Activated CD8-positive, alpha-beta T cell treated with anti-CD3 and anti-CD28 coated beads, Interleukin-2, amount 10 ng/mL, durations not matched to agents 7 days and 5 days (primary cell): ENCODE results near the gene FBXL2. TPM values are rescaled to one million over a fixed set of nuclear protein-coding genes. Genes with fewer than 3 reads are reported as not detected.
"Not testable (repeated sequence)": the region's sequence is repeated elsewhere in the genome, so short reads cannot be mapped to it uniquely, and the experiment has no call there.

ENCODE experiments used
- ATAC-seq: fragments of 150-1000 bp; cut with Tn5 transposase; one replicate; pipeline ENCODE4 v1.10.0; 2021; ENCODE audit warnings: moderate library complexity
- CTCF ChIA-PET: fragments of 350-600 bp; sonication (Branson Sonifier 250); formaldehyde crosslinking; loops from one replicate; lab custom pipeline; 2021; ENCODE audit warnings: antibody characterized with exemption; lab: Charles Lee
- POLR2A ChIA-PET: fragments of 350-600 bp; sonication (Branson Sonifier 250); formaldehyde crosslinking; loops from one replicate; lab custom pipeline; 2021; ENCODE audit warnings: antibody characterized with exemption; lab: Charles Lee
- DNase-seq: peaks from one replicate; pipeline ENCODE4 v3.0.0-alpha.2; 2020
- H3K27ac Mint-ChIP-seq: one replicate; pipeline ENCODE4 v1.8.0; 2021; ENCODE audit warnings: mild to moderate bottlenecking, mixed read lengths
- H3K27me3 Mint-ChIP-seq: one replicate; pipeline ENCODE4 v1.8.0; 2021; ENCODE audit warnings: low read depth, mixed read lengths
- H3K36me3 Mint-ChIP-seq: one replicate; pipeline ENCODE4 v1.8.0; 2021; ENCODE audit warnings: low read depth, mixed read lengths
- H3K4me1 Mint-ChIP-seq: one replicate; pipeline ENCODE4 v1.8.0; 2021; ENCODE audit warnings: low read depth, mixed read lengths
- H3K4me3 Mint-ChIP-seq: one replicate; pipeline ENCODE4 v1.8.0; 2021; ENCODE audit warnings: mild to moderate bottlenecking, mixed read lengths
- H3K9me3 Mint-ChIP-seq: one replicate; pipeline ENCODE4 v1.8.0; 2022; ENCODE audit warnings: mixed read lengths; ENCODE audit not compliant: insufficient read depth
- total RNA-seq, 2 experiments: library from RNA; stranded (reverse); gene quantifications; one replicate each; pipeline ENCODE4 v1.2.3, GENCODE V29; 2021

FBXL2 gene
- total RNA-seq, 2 experiments from 2014 or later = not detected

DNA sequence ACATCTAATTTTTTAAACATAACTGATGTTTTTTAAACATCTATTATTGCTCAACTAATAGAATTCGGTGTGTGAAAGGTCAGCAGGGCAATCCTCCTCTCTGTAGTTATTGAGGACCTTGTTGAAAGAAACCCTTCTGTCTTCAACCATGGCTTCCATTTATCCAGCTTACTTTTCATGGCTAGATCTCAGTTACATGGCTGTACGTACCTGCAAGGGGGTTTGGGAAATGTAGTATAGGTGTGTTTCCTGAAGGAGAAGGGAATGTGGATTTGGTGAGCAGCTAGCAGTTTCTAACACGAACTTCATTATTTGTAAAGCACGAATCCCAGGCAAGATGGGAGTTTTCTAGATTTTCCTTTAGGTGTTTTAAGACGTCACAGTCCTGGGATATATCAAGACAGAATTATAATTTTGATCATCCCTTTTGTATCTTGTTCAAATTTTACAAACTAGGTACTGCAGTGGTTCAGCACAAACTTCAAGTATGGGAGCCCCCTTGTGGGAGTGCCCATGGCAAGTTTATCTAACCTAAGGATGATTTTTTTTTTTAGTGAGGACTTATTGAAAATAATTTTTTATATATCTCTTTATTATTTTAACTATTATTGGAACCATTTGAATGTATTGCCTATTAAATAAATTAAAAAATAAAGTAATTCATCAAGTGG, 41.6 kb downstream of the FBXL2 start:
- no peaks in the 10 kb centered on the region for H3K36me3 Mint-ChIP-seq
- no peaks in the 10 kb centered on the region for H3K9me3 Mint-ChIP-seq
- peaks cover 2% of the 10 kb centered on the region for H3K4me1 Mint-ChIP-seq
- no peak overlapping the region for H3K4me3 Mint-ChIP-seq
- ATAC-seq (no peak), DNase-seq (no peak)
- POLR2A ChIA-PET = no interaction called here
- no peak overlapping the region for H3K27ac Mint-ChIP-seq
- CTCF ChIA-PET = interaction anchor here (0.8 to 1.3 kb wide), 2 partner anchors 54 to 187 kb away, joined by 3 to 5 read pairs; no protein-coding TSS in a partner anchor
- H3K27me3 Mint-ChIP-seq = peaks cover 27% of the 10 kb centered on the region

DNA sequence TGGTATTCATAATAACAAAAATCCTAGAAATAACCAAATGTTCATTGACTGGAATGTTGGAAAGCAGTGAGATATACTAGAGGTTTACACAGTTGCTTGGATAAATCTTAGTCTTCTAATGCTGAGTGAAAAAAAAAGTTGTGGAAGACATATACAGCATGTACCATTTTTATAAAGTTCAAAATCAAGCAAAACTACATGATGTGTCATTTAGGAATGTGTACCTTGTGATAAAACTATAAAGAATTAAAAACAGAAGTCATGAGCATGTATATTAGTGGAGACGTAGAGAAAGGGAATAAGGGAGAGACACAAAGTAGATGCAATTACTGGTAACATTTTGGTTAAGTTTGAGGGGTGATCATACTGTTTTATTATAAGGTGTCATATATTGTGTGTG, 45.2 kb downstream of the FBXL2 start:
- H3K27me3 Mint-ChIP-seq = peaks cover 28% of the 10 kb centered on the region
- no peak for DNase-seq

DNA sequence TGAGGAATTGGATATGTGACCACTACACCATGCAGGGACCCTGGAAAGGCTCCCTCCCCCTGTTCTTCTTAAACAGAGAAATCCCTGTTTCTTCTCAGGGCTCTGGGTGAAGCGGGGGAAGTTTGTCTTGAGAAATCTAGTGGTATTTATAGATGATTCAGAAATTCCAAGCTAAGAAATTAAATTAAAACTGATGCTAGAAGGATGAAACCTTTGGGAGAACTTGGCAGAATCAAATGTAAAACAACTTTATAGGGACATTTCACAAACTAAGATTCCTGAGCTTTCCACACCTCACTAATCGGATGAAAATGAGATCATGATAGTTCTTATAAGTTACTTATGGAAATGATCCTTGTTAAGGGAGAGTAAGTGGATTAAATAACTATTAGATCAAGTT, 54.2 kb downstream of the FBXL2 start:
- no peaks in the 10 kb centered on the region for H3K4me1 Mint-ChIP-seq
- ATAC-seq = no peak
- CTCF ChIA-PET = no interaction called here
- H3K27ac Mint-ChIP-seq = no peak overlapping the region
- H3K9me3 Mint-ChIP-seq = peaks cover 10% of the 10 kb centered on the region
- DNase-seq = no peak
- H3K36me3 Mint-ChIP-seq = no peaks in the 10 kb centered on the region
- no peak overlapping the region for H3K4me3 Mint-ChIP-seq
- POLR2A ChIA-PET = no interaction called here
- peaks cover 9% of the 10 kb centered on the region for H3K27me3 Mint-ChIP-seq

More for the DNA sequence above, 45.2 kb downstream of the FBXL2 start:
- no peak for ATAC-seq
- Mint-ChIP-seq H3K36me3 (no peaks in the 10 kb centered on the region), H3K4me3 (no peak overlapping the region), H3K4me1 (peaks cover 2% of the 10 kb centered on the region), H3K9me3 (no peaks in the 10 kb centered on the region), H3K27ac (no peak overlapping the region)
- CTCF ChIA-PET = no interaction called here
- POLR2A ChIA-PET = no interaction called here

DNA sequence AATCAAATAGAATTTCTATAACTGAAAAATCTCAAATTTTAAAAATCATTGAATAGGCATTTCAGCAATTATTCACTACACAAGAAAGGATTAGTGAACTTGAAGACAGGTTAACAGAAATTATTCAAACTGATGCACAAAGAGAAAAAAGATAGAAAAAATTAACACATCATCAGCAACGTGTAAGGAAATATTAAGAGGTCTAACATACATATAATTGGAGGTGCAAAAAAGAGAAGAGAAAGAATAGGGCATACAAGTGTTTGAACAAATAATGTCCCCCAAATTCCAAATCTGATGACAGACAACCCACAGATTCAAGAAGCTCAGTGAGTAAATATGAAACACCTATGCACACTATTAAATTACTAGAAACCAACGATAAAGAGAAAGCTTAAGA, 57.1 kb downstream of the FBXL2 start:
- ChIA-PET POLR2A (no interaction called here), CTCF (no interaction called here)
- Mint-ChIP-seq H3K27me3 (peaks cover 2% of the 10 kb centered on the region), H3K9me3 (peaks cover 10% of the 10 kb centered on the region), H3K4me1 (no peaks in the 10 kb centered on the region), H3K27ac (no peak overlapping the region), H3K36me3 (no peaks in the 10 kb centered on the region), H3K4me3 (no peak overlapping the region)
- no peak for ATAC-seq
- DNase-seq = no peak

DNA sequence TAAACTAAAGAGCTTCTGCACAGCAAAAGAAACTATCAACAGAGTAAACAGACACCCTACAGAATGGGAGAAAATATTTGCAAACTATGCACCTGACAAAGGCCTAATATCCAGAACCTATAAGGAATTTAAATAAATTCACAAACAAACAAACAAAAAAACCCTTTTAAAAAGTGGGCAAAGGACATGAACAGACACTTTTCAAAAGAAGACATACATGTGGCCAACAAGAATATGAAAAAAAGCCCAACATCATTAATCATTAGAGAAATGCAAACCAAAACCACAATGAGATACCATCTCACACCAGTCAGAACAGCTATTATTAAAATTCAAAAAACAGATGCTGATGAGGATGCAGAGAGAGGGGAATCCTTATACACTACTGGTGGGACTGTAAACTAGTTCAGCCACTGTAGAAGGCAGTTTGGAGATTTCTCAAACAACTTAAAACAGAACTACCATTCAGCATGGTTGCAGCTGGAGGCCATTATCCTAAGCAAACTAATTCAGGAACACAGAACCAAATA, 61.8 kb downstream of the FBXL2 start:
- DNase-seq, H3K4me1 Mint-ChIP-seq, ATAC-seq, H3K27ac Mint-ChIP-seq, POLR2A ChIA-PET, H3K27me3 Mint-ChIP-seq, CTCF ChIA-PET, H3K4me3 Mint-ChIP-seq, H3K36me3 Mint-ChIP-seq, H3K9me3 Mint-ChIP-seq: not testable (repeated sequence)

DNA sequence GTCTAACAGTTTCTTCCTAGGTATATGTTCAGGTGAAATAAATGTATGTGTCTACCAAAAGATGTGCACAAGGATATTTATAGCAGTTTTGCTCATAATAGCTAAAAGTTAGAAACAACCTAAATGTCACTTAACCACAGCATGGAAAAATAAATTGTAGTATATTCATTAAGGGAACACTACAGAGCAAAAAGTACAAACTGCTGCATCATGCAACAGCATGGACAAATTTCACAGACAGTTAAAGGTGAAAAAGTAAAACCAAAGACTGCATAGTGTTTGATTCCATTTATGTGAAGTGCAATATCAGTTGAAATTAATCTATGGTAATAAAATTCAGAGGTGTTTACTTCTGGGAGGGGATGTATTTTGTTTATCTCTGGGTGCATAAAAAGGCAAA, 62.5 kb downstream of the FBXL2 start:
- Mint-ChIP-seq H3K36me3 (no peaks in the 10 kb centered on the region), H3K27ac (no peak overlapping the region), H3K4me1 (no peaks in the 10 kb centered on the region), H3K4me3 (no peak overlapping the region), H3K9me3 (no peaks in the 10 kb centered on the region), H3K27me3 (no peaks in the 10 kb centered on the region)
- ATAC-seq (no peak), DNase-seq (no peak)
- CTCF ChIA-PET = no interaction called here
- POLR2A ChIA-PET = no interaction called here

DNA sequence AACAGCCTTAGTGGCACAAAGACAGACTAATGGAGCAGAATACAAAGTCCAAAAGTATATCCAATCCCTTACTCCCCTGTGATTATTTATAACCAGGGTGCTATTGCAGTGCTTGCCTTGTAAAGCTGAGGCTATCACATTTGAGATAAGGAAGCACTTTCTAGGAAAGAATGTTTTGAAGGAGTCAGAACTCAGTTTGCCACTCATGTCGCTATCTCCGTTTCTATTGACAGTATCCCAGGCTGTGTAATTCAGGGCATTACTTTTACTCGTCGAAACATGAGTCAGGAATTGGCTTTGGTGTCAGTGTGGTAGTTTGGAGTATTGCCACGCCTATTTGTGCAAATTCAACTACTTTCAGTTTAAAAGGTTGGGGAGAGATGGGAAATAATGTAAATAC, 78.4 kb downstream of the FBXL2 start:
- H3K27ac Mint-ChIP-seq = no peak overlapping the region
- ATAC-seq (no peak), DNase-seq (no peak)
- no peaks in the 10 kb centered on the region for H3K36me3 Mint-ChIP-seq
- ChIA-PET CTCF (interaction anchor here (1.2 kb wide), 1 partner anchor 17 kb away, joined by 4 read pairs; no protein-coding TSS in a partner anchor), POLR2A (no interaction called here)
- H3K27me3 Mint-ChIP-seq = peaks cover 19% of the 10 kb centered on the region
- H3K4me3 Mint-ChIP-seq = no peak overlapping the region
- H3K9me3 Mint-ChIP-seq = no peaks in the 10 kb centered on the region
- H3K4me1 Mint-ChIP-seq = no peaks in the 10 kb centered on the region

DNA sequence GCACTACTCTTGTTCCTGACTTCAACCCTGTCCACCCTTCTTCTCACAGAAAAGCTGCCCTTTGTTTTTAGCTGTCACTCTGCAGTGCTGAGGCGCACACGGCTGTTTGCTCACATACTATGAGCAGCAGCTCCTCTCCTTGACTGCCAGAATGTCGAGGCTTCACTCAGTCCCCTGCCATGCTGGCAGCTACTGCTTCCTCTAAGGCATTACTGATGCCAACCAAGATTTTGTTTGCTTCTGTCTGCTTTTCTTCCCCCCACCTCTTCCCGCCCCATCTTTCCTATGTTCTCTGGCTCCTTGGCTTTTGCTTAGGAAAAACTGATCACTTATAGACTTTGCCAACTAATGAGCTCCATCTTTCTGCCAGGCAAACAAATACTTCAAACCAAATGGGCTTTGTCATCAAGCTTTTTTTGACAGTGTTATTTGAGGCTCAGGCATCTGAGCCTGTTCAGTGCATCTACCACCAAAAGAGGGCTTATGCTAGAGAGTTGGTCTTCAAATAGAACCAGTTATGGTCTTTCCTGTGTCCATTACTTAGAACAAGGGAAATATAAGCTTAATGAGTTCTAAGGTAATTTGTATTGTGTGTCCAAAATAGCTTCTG, 81.0 kb downstream of the FBXL2 start:
- Mint-ChIP-seq H3K36me3 (no peaks in the 10 kb centered on the region), H3K4me3 (no peak overlapping the region), H3K27ac (no peak overlapping the region), H3K9me3 (no peaks in the 10 kb centered on the region), H3K27me3 (peaks cover 18% of the 10 kb centered on the region), H3K4me1 (no peaks in the 10 kb centered on the region)
- POLR2A ChIA-PET = no interaction called here
- DNase-seq (no peak), ATAC-seq (no peak)
- CTCF ChIA-PET = interaction anchor here (4.6 kb wide), 1 partner anchor 15 kb away, joined by 29 read pairs; no protein-coding TSS in a partner anchor

DNA sequence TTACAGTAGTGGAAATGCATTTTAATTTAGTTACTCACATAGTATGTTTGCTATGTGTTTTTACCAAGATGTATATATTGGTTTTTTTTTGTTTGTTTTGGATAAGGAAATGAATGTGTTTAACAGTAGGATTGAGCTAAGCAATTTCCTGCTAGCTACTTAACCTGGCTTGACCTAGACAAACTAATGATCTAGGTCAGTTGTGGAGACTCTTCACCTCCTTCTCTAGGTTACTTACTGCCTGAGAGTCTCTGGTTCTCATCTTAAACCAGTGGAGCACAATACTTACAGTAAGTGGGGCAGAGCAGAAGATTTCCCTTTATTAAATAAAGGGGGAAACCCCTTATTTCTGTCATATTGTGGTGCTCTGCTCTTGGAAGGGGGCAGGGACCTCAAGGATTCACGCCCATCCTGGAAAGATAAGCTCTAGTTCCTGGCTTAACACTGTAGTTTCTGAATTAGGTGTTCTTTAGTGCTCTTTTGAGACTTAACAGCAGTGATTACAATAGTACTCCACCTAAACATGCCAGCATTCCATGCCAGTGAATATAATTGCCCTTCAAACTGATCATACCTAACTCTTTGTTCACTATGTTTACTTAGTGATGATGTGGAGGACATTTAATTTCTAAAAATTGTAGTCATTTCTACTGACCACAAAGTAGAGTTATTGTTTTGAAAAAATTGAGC, 83.0 kb downstream of the FBXL2 start:
- no peak for DNase-seq
- Mint-ChIP-seq H3K27me3 (peaks cover 17% of the 10 kb centered on the region), H3K4me3 (no peak overlapping the region), H3K4me1 (no peaks in the 10 kb centered on the region), H3K27ac (no peak overlapping the region), H3K36me3 (no peaks in the 10 kb centered on the region), H3K9me3 (no peaks in the 10 kb centered on the region)
- ChIA-PET CTCF (interaction anchor here (1.0 to 4.6 kb wide), 2 partner anchors 13 to 216 kb away, joined by 3 to 29 read pairs; no protein-coding TSS in a partner anchor), POLR2A (no interaction called here)
- ATAC-seq = no peak

DNA sequence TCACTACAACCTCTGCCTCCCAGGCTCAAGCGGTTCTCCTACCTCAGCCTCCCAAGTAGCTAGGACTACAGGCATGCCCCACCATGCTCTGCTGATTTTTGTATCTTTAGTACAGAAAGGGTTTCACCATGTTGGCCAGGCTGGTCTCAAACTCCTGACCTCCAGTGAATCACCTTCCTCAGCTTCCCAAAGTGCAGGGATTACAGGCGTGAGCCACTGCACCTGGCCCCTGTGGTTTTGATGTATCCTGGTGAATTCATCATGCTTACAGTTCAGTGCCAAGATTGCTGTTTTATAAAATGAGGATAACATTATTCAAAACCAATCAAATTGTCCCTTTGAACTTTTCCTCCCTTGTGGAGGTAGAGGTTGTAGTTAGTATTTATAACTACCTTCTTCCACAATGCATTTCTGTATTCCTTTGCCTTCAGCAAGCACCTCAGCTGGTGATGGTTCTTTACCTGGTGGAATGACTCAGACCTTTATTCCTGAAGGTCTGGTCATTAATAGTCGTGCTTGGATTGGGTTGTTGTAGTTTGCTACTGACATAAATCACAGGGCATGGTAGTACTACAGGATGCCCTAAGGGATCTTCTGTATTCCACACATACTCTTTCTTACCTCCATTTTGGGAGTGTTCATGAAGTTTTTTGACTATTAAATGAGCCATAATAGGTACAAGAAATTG, 86.0 kb downstream of the FBXL2 start:
- H3K36me3 Mint-ChIP-seq = no peaks in the 10 kb centered on the region
- ChIA-PET CTCF (interaction anchor here (1.1 to 1.7 kb wide), 2 partner anchors 9 to 10 kb away, joined by 3 to 15 read pairs; no protein-coding TSS in a partner anchor), POLR2A (no interaction called here)
- H3K27ac Mint-ChIP-seq = no peak overlapping the region
- H3K27me3 Mint-ChIP-seq = peaks cover 15% of the 10 kb centered on the region
- H3K4me1 Mint-ChIP-seq = no peaks in the 10 kb centered on the region
- ATAC-seq (no peak), DNase-seq (no peak)
- H3K4me3 Mint-ChIP-seq = no peak overlapping the region
- H3K9me3 Mint-ChIP-seq = no peaks in the 10 kb centered on the region

DNA sequence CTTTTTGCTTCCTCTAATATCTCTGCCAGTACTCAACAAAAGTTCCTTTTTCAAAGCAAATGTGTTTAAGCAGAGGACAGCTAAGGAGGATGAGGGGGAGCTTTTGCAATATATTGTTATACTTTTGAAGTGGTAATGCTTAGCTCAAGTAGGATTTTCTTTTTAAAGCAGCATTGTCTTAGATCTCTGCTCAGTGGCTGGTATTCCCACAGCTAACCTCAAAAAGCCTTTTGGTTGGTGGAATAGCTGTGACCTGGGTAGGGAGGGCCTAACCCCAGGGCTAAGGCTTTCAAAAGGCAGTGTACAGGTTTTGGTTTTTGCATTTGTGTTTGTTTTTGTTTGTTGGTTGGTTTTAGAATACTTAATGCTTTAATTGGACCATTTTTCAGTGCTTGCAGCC, 86.8 kb downstream of the FBXL2 start:
- ChIA-PET POLR2A (no interaction called here), CTCF (interaction anchor here (1.7 kb wide), 1 partner anchor 9 kb away, joined by 15 read pairs; no protein-coding TSS in a partner anchor)
- H3K27me3 Mint-ChIP-seq = peaks cover 10% of the 10 kb centered on the region
- no peak overlapping the region for H3K4me3 Mint-ChIP-seq
- no peak for DNase-seq
- H3K4me1 Mint-ChIP-seq = no peaks in the 10 kb centered on the region
- H3K36me3 Mint-ChIP-seq = no peaks in the 10 kb centered on the region
- no peaks in the 10 kb centered on the region for H3K9me3 Mint-ChIP-seq
- H3K27ac Mint-ChIP-seq = no peak overlapping the region
- no peak for ATAC-seq
